Measurements from ENCODE around the gene DYNLT2.

- TF ChIP-seq CTCF (IDR thresholded peaks at IDR 0.05): no peak
- no peak for TF ChIP-seq POLR2A (IDR thresholded peaks at IDR 0.05)
Observed at GRCh38 chr6:169700296-169700695, 51.1 kb downstream of the DYNLT2 start.

All from esophagus squamous epithelium (tissue), 4 donors.